ENCODE results near the gene TCEANC2.

DNA sequence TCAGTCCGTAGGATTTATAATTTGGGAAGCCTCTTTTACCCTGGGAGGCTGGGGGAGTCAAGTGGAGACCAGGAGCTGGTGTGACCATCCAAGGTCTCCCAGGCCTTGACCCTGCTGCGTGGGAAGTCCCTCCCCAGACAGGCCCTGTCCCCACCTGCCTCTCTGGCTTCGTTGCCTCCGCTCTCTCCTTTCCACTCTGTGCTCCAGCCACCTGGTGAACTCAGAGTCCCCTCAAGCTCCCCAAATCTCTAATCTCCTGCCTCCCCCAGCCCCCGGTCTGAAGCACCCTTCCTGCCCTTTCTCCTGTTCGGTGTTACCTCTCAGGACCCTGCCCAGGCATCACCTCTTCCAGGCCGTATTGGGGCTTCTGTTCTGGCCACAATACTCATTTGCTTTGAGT lies 71.5 kb downstream of the TCEANC2 start:
- TF ChIP-seq, protein P1, sequence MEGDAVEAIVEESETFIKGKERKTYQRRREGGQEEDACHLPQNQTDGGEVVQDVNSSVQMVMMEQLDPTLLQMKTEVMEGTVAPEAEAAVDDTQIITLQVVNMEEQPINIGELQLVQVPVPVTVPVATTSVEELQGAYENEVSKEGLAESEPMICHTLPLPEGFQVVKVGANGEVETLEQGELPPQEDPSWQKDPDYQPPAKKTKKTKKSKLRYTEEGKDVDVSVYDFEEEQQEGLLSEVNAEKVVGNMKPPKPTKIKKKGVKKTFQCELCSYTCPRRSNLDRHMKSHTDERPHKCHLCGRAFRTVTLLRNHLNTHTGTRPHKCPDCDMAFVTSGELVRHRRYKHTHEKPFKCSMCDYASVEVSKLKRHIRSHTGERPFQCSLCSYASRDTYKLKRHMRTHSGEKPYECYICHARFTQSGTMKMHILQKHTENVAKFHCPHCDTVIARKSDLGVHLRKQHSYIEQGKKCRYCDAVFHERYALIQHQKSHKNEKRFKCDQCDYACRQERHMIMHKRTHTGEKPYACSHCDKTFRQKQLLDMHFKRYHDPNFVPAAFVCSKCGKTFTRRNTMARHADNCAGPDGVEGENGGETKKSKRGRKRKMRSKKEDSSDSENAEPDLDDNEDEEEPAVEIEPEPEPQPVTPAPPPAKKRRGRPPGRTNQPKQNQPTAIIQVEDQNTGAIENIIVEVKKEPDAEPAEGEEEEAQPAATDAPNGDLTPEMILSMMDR (IDR thresholded peaks at IDR 0.05; ENCODE audit: low read depth, low read length, poor library complexity, severe bottlenecking): no peak
- no peak for TF ChIP-seq EZH2phosphoT487 (IDR thresholded peaks at IDR 0.05; ENCODE audit: borderline replicate concordance, low read length)

Measured in DOHH2 (cell line).